ENCODE results near the gene PTPA. TPM values are rescaled to one million over a fixed set of nuclear protein-coding genes. Genes with fewer than 3 reads are reported as not detected.

PTPA gene
- total RNA-seq, 4 donors from 2014 or later = 58.7 to 100 (median 71.6) TPM

GRCh38 chr9:129143031-129143927 is 32.1 kb downstream of the PTPA start:
- Histone ChIP-seq H3K9me3 (no peaks in the 10 kb centered on the region), H3K36me3 (peaks cover 0 to 19% of the 10 kb centered on the region in 2 donors), H3K27me3 (no peaks in the 10 kb centered on the region), H3K27ac (peak overlapping the region; percentile 95 to 100 (median 97)), H3K4me1 (peaks cover 14 to 98% (median 89%) of the 10 kb centered on the region in 3 donors), H3K4me3 (peak overlapping the region in 1 of 2 donors; percentile 13)
- TF ChIP-seq POLR2AphosphoS5 (IDR thresholded peaks at IDR 0.05) (peak; percentile 94), POLR2A (IDR thresholded peaks at IDR 0.05) (no peak), EP300 (IDR thresholded peaks at IDR 0.05) (no peak)
- TF ChIP-seq, protein P1, sequence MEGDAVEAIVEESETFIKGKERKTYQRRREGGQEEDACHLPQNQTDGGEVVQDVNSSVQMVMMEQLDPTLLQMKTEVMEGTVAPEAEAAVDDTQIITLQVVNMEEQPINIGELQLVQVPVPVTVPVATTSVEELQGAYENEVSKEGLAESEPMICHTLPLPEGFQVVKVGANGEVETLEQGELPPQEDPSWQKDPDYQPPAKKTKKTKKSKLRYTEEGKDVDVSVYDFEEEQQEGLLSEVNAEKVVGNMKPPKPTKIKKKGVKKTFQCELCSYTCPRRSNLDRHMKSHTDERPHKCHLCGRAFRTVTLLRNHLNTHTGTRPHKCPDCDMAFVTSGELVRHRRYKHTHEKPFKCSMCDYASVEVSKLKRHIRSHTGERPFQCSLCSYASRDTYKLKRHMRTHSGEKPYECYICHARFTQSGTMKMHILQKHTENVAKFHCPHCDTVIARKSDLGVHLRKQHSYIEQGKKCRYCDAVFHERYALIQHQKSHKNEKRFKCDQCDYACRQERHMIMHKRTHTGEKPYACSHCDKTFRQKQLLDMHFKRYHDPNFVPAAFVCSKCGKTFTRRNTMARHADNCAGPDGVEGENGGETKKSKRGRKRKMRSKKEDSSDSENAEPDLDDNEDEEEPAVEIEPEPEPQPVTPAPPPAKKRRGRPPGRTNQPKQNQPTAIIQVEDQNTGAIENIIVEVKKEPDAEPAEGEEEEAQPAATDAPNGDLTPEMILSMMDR (IDR thresholded peaks at IDR 0.05) = peak in 3 of 4 experiments; percentile 64 to 93 (median 72)
- ATAC-seq = peak; percentile 61
- WGBS, 2 donors (ENCODE audit: low coverage in 1 of 2) = 0% methylated on average over 1 to 2 of the region's 14 CpGs

DNA sequence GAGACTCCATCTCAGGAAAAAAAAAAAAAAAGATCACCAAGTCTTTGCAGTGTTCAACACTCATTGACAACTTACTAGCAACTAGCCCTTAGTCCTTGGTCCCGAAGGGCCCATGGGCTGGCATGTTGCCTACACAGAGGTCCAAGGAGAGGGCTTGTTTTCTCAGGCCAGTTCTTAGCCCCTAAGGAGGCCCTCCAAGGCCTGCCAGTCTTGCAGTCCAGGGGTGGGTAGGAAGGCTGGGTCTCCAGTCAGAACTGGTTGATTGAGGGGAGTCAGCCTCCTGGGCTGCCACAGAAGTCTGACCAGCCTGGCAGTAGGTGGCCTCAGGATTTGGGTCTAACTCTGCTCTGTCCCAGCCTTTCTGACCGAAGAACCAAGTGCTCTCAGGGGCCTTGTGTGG is 34.1 kb downstream of the PTPA start:
- TF ChIP-seq POLR2AphosphoS5 (IDR thresholded peaks at IDR 0.05) (no peak), POLR2A (IDR thresholded peaks at IDR 0.05) (no peak), EP300 (IDR thresholded peaks at IDR 0.05) (no peak)
- TF ChIP-seq, protein P1 (IDR thresholded peaks at IDR 0.05) = no peak
- H3K27me3 ChIP-seq = no peaks in the 10 kb centered on the region
- no peak overlapping the region for H3K4me3 ChIP-seq
- peaks cover 14 to 92% (median 73%) of the 10 kb centered on the region in 3 donors for H3K4me1 ChIP-seq
- no peaks in the 10 kb centered on the region for H3K9me3 ChIP-seq
- peaks cover 0 to 36% of the 10 kb centered on the region in 2 donors for H3K36me3 ChIP-seq
- 17% methylated on average over 1 of the region's 2 CpGs; no CpG with 5 or more reads in 1 of the 2 donors for WGBS, 2 donors (ENCODE audit: low coverage in 1 of 2)
- peak overlapping the region; percentile 44 to 100 (median 92) for H3K27ac ChIP-seq
- ATAC-seq = no peak

GRCh38 chr9:129145841-129146292 is 34.7 kb downstream of the PTPA start:
- no peaks in the 10 kb centered on the region for H3K9me3 ChIP-seq
- no peak for TF ChIP-seq EP300 (IDR thresholded peaks at IDR 0.05)
- peak; percentile 39 for TF ChIP-seq POLR2AphosphoS5 (IDR thresholded peaks at IDR 0.05)
- H3K36me3 ChIP-seq = peaks cover 0 to 41% of the 10 kb centered on the region in 2 donors
- peak overlapping the region; percentile 44 to 100 (median 92) for H3K27ac ChIP-seq
- ATAC-seq = peak; percentile 16
- peaks cover 14 to 87% (median 68%) of the 10 kb centered on the region in 3 donors for H3K4me1 ChIP-seq
- no peak overlapping the region for H3K4me3 ChIP-seq
- no peaks in the 10 kb centered on the region for H3K27me3 ChIP-seq
- WGBS, 2 donors (ENCODE audit: low coverage in 1 of 2) = no CpG with 5 or more reads among the region's 7 CpGs

DNA sequence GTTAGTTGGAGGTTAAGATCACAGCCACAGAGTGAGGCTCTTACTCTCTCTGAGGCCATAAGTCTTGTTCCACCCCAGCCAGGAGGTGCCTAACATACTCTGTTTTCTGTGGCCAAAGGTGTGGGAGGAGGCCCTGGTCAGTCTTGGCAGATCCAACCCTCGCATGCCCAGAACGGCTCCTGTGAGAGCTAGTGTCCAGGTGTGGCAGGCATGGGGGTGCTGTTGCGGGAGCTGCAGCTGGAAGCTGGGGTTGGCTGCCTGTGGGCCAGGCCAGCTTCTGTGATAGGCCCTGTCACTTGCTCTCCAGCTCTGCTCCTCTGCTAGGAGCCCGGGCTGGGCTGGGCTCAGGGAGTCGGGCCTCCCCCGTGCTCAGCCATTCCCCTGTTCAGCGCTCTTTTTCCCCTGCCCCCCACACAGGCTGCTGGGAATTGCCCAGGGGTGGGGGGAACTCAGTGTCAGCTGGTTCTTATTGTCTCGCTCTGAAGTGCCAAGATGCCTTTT is 35.3 kb downstream of the PTPA start:
- TF ChIP-seq, protein P1 (IDR thresholded peaks at IDR 0.05) = no peak
- peak; percentile 64 for TF ChIP-seq POLR2AphosphoS5 (IDR thresholded peaks at IDR 0.05)
- Histone ChIP-seq H3K27ac (peak overlapping the region; percentile 44 to 100 (median 92)), H3K27me3 (no peaks in the 10 kb centered on the region), H3K4me3 (peak overlapping the region in 1 of 2 donors; percentile 4), H3K36me3 (peaks cover 0 to 48% of the 10 kb centered on the region in 2 donors), H3K4me1 (peaks cover 14 to 80% (median 61%) of the 10 kb centered on the region in 3 donors), H3K9me3 (no peaks in the 10 kb centered on the region)
- WGBS, 2 donors (ENCODE audit: low coverage in 1 of 2) = 12% methylated on average over 4 of the region's 8 CpGs; no CpG with 5 or more reads in 1 of the 2 donors
- peak; percentile 5 for ATAC-seq

GRCh38 chr9:129148463-129149204 is 37.4 kb downstream of the PTPA start:
- WGBS, 2 donors (ENCODE audit: low coverage in 1 of 2) = 71 to 72% methylated on average over 1 to 4 of the region's 6 CpGs
- H3K9me3 ChIP-seq = no peaks in the 10 kb centered on the region
- no peaks in the 10 kb centered on the region for H3K27me3 ChIP-seq
- H3K4me3 ChIP-seq = no peak overlapping the region
- TF ChIP-seq, protein P1 (IDR thresholded peaks at IDR 0.05) = no peak
- TF ChIP-seq POLR2AphosphoS5 (IDR thresholded peaks at IDR 0.05) (no peak), EP300 (IDR thresholded peaks at IDR 0.05) (no peak), POLR2A (IDR thresholded peaks at IDR 0.05) (no peak)
- H3K4me1 ChIP-seq = peaks cover 0 to 59% (median 42%) of the 10 kb centered on the region in 3 donors
- ATAC-seq = no peak
- peaks cover 0 to 62% of the 10 kb centered on the region in 2 donors for H3K36me3 ChIP-seq
- peak overlapping the region in 3 of 4 donors; percentile 87 to 100 (median 97) for H3K27ac ChIP-seq
